WTC11 (cell line): ENCODE data around the gene CDK18. TPM values are rescaled to one million over a fixed set of nuclear protein-coding genes. Genes with fewer than 3 reads are reported as not detected.

ENCODE experiments used
- ARID4B ChIP-seq: sonication (generic); formaldehyde crosslinking; IDR thresholded peaks from 2 replicates; pipeline ENCODE4 v1.8.0; 2023; ENCODE audit warnings: missing genetic modification reagents, mild to moderate bottlenecking, borderline replicate concordance
- ATF6 ChIP-seq: sonication (generic); formaldehyde crosslinking; IDR thresholded peaks from 2 replicates; pipeline ENCODE4 v1.8.1; 2023; ENCODE audit warnings: mild to moderate bottlenecking, missing genetic modification reagents
- CTCF ChIP-seq: fragments of 200-600 bp; IDR thresholded peaks from 2 replicates; pipeline ENCODE4 v1.8.0; 2022; ENCODE audit warnings: antibody characterized with exemption
- E2F5 ChIP-seq: sonication (generic); formaldehyde crosslinking; IDR thresholded peaks from 2 replicates; pipeline ENCODE4 v1.8.1; 2022; ENCODE audit warnings: mild to moderate bottlenecking, moderate library complexity, missing genetic modification reagents
- FOXJ3 ChIP-seq: sonication (generic); formaldehyde crosslinking; IDR thresholded peaks from 2 replicates; pipeline ENCODE4 v1.9.0; 2021; ENCODE audit warnings: missing genetic modification reagents, mild to moderate bottlenecking, borderline replicate concordance
- GABPB1 ChIP-seq: sonication (generic); formaldehyde crosslinking; IDR thresholded peaks from 2 replicates; pipeline ENCODE4 v1.8.1; 2023; ENCODE audit warnings: mild to moderate bottlenecking, missing genetic modification reagents
- GTF2I ChIP-seq: fragments of 250-450 bp; sonication (Bioruptor Pico); conservative IDR thresholded peaks from 2 replicates; pipeline ENCODE4 v1.4.0; 2021; ENCODE audit warnings: mild to moderate bottlenecking
- HMGXB4 ChIP-seq: sonication (generic); formaldehyde crosslinking; IDR thresholded peaks from 2 replicates; pipeline ENCODE4 v1.8.1; 2023; ENCODE audit warnings: mild to moderate bottlenecking, moderate library complexity, missing genetic modification reagents
- JAZF1 ChIP-seq: fragments of 250-450 bp; sonication (Bioruptor Pico); IDR thresholded peaks from 2 replicates; pipeline ENCODE4 v1.9.0; 2021; ENCODE audit warnings: moderate library complexity, mild to moderate bottlenecking, inconsistent platforms
- MLX ChIP-seq: sonication (generic); formaldehyde crosslinking; IDR thresholded peaks from 2 replicates; pipeline ENCODE4 v1.8.1; 2023; ENCODE audit warnings: mild to moderate bottlenecking, missing genetic modification reagents, moderate library complexity
- NFYB ChIP-seq: sonication (generic); formaldehyde crosslinking; conservative IDR thresholded peaks from 2 replicates; pipeline ENCODE4 v1.8.0; 2022; ENCODE audit warnings: low read depth, missing genetic modification reagents
- OVOL2 ChIP-seq: fragments of 250-450 bp; sonication (Bioruptor Pico); IDR thresholded peaks from 2 replicates; pipeline ENCODE4 v1.9.0; 2021; ENCODE audit warnings: mild to moderate bottlenecking, borderline replicate concordance
- PREB ChIP-seq: sonication (generic); formaldehyde crosslinking; IDR thresholded peaks from 2 replicates; pipeline ENCODE4 v1.8.1; 2022; ENCODE audit warnings: mild to moderate bottlenecking, missing genetic modification reagents, moderate library complexity, borderline replicate concordance
- RORB ChIP-seq: fragments of 250-450 bp; sonication (Bioruptor Pico); IDR thresholded peaks from 2 replicates; pipeline ENCODE4 v1.9.0; 2021; ENCODE audit warnings: mild to moderate bottlenecking
- SMAD4 ChIP-seq: sonication (generic); formaldehyde crosslinking; IDR thresholded peaks from 2 replicates; pipeline ENCODE4 v1.8.0; 2022; ENCODE audit warnings: mild to moderate bottlenecking, missing genetic modification reagents
- STAT6 ChIP-seq: sonication (generic); formaldehyde crosslinking; conservative IDR thresholded peaks from 2 replicates; pipeline ENCODE4 v1.8.1; 2023; ENCODE audit warnings: mild to moderate bottlenecking, low read depth, missing genetic modification reagents, moderate library complexity
- ZMAT4 ChIP-seq: fragments of 250-450 bp; sonication (Bioruptor Pico); IDR thresholded peaks from 2 replicates; pipeline ENCODE4 v1.9.0; 2021; ENCODE audit warnings: mild to moderate bottlenecking
- ZNF671 ChIP-seq: fragments of 250-450 bp; sonication (Bioruptor Pico); IDR thresholded peaks from 2 replicates; pipeline ENCODE4 v1.8.0; 2021; ENCODE audit warnings: mild to moderate bottlenecking
- ZSCAN18 ChIP-seq: fragments of 250-450 bp; sonication (Bioruptor Pico); IDR thresholded peaks from 2 replicates; pipeline ENCODE4 v2.1.2; 2022; ENCODE audit warnings: mild to moderate bottlenecking, moderate library complexity
- total RNA-seq: library from RNA; stranded (reverse); gene quantifications from 3 replicates; pipeline ENCODE4 v1.2.3, GENCODE V29; 2021

Gene CDK18
- total RNA-seq, 1 experiment from 2014 or later: 71.9 TPM

- TF ChIP-seq GTF2I (no peak), OVOL2 (CRISPR knock-in tag) (no peak), NFYB (CRISPR knock-in tag) (no peak), E2F5 (CRISPR knock-in tag) (peak; percentile 50; the same call in 1 of the 2 replicates), STAT6 (CRISPR knock-in tag) (no peak), FOXJ3 (CRISPR knock-in tag) (no peak), ARID4B (CRISPR knock-in tag) (peak; percentile 49; the same call in 1 of the 2 replicates), ATF6 (no peak), JAZF1 (CRISPR knock-in tag) (no peak), HMGXB4 (CRISPR knock-in tag) (no peak; the same call in 1 of the 2 replicates), PREB (no peak), CTCF (no peak), RORB (CRISPR knock-in tag) (no peak), GABPB1 (CRISPR knock-in tag) (no peak), ZNF671 (CRISPR knock-in tag) (no peak), ZMAT4 (CRISPR knock-in tag) (no peak), SMAD4 (CRISPR knock-in tag) (no peak), MLX (CRISPR knock-in tag) (no peak), ZSCAN18 (CRISPR knock-in tag) (no peak)
Observed at GRCh38 chr1:205504311-205505075, at the start of gene CDK18 (continued).
